Measurements from ENCODE around the gene MZT2A. TPM values are rescaled to one million over a fixed set of nuclear protein-coding genes. Genes with fewer than 3 reads are reported as not detected.
"Not testable (repeated sequence)": the region's sequence is repeated elsewhere in the genome, so short reads cannot be mapped to it uniquely, and the experiment has no call there.

MZT2A gene
- total RNA-seq, 4 donors from 2014 or later: 62.3 to 112 (median 89.2) TPM

- H3K27ac ChIP-seq: no peak overlapping the region
- no peak for ATAC-seq
- H3K36me3 ChIP-seq: peaks cover 0 to 98% of the 10 kb centered on the region in 2 donors
- no peaks in the 10 kb centered on the region for H3K27me3 ChIP-seq
- H3K4me1 ChIP-seq: no peaks in the 10 kb centered on the region
- H3K9me3 ChIP-seq: no peaks in the 10 kb centered on the region
- no CpG with 5 or more reads among the region's 9 CpGs for WGBS, 2 donors (ENCODE audit: low coverage in 1 of 2)
- no peak for TF ChIP-seq POLR2A (IDR thresholded peaks at IDR 0.05)
- no peak for TF ChIP-seq POLR2AphosphoS5 (IDR thresholded peaks at IDR 0.05)
- no peak for TF ChIP-seq CTCF (IDR thresholded peaks at IDR 0.05)
- no peak overlapping the region for H3K4me3 ChIP-seq
Observed at GRCh38 chr2:131509615-131510014, 17.4 kb upstream of the MZT2A start.

DNA sequence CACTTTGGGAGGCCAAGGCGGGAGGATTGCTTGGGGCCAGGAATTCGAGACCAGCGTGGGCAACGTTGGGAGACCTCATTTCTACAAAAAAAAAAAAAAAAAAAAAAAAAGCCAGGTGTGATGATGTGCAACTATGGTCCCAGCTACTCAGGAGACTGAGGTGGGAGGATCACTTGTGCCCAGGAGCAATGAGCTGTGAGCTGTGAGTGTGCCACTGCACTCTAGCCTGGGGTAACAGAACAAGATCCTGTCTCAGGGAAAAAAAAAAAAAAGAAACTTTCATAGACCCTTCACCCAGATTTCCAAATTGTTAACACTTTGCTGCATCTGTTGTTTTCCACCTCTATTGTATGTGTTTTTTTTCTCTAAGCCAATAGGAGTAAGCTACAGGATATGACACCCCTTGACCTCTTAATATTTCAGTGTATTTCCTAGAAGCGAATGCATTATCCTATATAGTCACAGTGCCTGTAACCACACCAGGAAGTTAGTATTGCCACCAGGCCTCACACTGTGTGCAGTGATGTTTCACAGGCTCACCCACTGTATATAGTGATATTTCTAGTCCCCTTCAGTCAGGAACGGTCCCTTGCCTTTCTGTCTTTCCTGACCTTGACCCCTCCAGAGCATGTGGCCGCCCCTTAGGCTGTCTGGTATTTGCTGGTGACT is 12.0 kb upstream of the MZT2A start:
- H3K27ac ChIP-seq, H3K4me1 ChIP-seq, H3K27me3 ChIP-seq, H3K9me3 ChIP-seq, ATAC-seq, H3K4me3 ChIP-seq: not testable (repeated sequence)
- WGBS, 2 donors (ENCODE audit: low coverage in 1 of 2): 60 to 74% methylated on average over 2 to 5 of the region's 7 CpGs
- H3K36me3 ChIP-seq: peaks cover 0 to 100% of the 10 kb centered on the region in 2 donors

DNA sequence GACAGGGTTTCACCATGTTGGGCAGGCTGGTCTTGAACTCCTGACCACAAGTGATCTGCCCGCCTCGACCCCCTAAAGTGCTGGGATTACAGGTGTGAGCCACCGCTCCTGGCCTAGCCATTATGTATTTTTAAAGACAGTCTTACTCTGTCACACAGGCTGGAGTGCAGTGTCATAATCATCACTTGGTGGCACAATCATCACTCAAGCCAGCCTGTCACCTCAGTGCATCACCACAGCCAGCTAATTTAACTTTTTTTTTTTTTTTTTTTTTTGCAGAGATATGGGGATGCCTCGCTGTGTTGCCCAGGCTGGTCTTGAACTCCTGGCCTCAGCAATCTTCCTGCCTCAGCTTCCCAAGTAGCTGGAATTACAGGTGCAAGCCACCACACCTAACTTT is 11.4 kb upstream of the MZT2A start:
- H3K4me3 ChIP-seq, H3K4me1 ChIP-seq, H3K27ac ChIP-seq, H3K9me3 ChIP-seq, ATAC-seq, H3K27me3 ChIP-seq: not testable (repeated sequence)
- peaks cover 0 to 100% of the 10 kb centered on the region in 2 donors for H3K36me3 ChIP-seq
- WGBS, 2 donors (ENCODE audit: low coverage in 1 of 2): 100% methylated on average over 2 of the region's 4 CpGs; no CpG with 5 or more reads in 1 of the 2 donors

DNA sequence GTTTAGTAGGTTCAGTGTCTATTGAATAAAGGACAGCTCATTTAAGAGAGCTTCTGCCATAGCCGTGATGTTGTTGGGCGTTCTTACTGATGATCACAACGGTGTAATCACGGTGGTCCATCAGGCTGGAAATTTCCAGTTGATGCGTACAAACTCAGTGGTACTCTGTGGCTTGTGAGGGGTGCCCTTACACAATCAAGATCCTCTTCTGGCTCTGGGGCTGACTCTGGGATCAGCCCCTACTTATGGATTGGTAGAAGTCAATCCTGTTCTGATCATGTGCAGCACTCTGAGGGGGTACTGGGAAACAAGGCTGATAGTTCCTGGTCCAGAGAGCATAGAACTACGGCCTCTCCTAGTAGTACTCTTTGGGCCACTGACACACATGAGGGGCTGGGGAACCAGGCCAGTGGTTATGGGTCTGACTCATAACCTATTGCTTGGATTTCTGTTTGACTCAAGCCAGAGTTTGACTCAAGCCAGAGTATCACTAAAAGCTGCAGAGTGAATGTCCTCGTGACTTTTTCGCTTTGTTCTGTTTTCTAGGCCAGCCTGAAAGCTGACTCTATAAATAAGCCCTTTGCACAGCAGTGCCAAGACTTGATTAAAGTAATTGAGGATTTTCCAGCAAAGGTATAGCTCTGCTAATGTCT is 6.2 kb upstream of the MZT2A start:
- not testable (repeated sequence) for ATAC-seq, H3K9me3 ChIP-seq, H3K27ac ChIP-seq, H3K27me3 ChIP-seq, H3K4me3 ChIP-seq
- Histone ChIP-seq H3K4me1 (peaks cover 0 to 20% (median 9%) of the 10 kb centered on the region in 3 donors), H3K36me3 (peaks cover 0 to 61% of the 10 kb centered on the region in 2 donors)
- 25 to 90% methylated on average over 2 of the region's 8 CpGs for WGBS, 2 donors (ENCODE audit: low coverage in 1 of 2)

GRCh38 chr2:131495506-131495905 is 3.3 kb upstream of the MZT2A start:
- H3K9me3 ChIP-seq, H3K4me3 ChIP-seq, ATAC-seq, H3K27me3 ChIP-seq, H3K27ac ChIP-seq: not testable (repeated sequence)
- peaks cover 0 to 32% (median 15%) of the 10 kb centered on the region in 3 donors for H3K4me1 ChIP-seq
- peaks cover 0 to 31% of the 10 kb centered on the region in 2 donors for H3K36me3 ChIP-seq
- 67 to 73% methylated on average over 1 of the region's 1 CpG for WGBS, 2 donors (ENCODE audit: low coverage in 1 of 2)

DNA sequence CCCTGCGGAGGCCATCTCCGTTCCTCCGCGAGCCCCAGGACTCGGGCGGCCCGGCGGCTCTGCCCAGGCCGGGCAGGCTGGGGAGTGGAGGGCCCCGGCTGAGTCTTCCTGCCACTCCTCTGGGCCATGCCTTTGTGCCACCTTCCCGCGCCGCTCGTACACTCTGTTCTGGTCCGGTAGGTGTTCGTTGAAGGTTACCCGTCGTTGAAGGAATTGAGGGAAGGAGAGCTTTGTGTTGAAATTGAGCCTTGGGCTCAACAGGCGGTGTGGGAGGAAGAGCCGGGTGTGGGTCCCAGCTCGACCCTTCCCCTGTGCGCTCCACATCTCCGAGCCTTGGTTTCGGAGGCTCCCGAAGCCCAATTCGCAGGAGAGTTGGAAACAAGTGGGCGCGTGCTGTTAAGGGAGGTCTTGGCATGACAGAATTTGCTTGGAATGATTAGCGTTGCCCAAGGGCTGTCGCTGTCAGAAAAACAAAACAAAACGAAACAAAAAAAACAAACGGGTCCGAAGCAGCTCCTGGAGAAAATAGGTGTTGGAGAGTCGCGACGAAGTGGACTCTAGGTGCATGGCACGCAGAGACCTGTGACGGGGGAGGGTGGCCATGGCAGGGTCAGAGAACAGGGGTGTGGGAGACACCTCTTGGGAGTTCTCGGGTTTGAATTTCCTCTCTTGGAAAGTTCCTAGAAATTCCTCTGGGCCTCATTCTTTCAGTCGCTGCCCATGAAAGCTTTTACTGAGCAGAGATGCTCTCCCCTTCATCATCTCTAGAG is 1.2 kb upstream of the MZT2A start:
- no peak for ATAC-seq
- Histone ChIP-seq H3K9me3 (no peaks in the 10 kb centered on the region), H3K4me1 (peaks cover 0 to 39% (median 16%) of the 10 kb centered on the region in 3 donors), H3K27ac (peak overlapping the region; percentile 44 to 93 (median 88)), H3K27me3 (no peaks in the 10 kb centered on the region), H3K4me3 (peak overlapping the region; percentile 76 to 93), H3K36me3 (peaks cover 0 to 10% of the 10 kb centered on the region in 2 donors)
- 0% methylated on average over 7 to 14 of the region's 40 CpGs for WGBS, 2 donors (ENCODE audit: low coverage in 1 of 2)
- TF ChIP-seq POLR2A (IDR thresholded peaks at IDR 0.05): no peak
- no peak for TF ChIP-seq POLR2AphosphoS5 (IDR thresholded peaks at IDR 0.05)
- no peak for TF ChIP-seq CTCF (IDR thresholded peaks at IDR 0.05)
- TF ChIP-seq EP300 (IDR thresholded peaks at IDR 0.05): no peak

All from gastroesophageal sphincter (tissue), 4 donors.